ENCODE measurements around the gene PARP12. TPM values are rescaled to one million over a fixed set of nuclear protein-coding genes. Genes with fewer than 3 reads are reported as not detected.

PARP12 gene
- total and polyA plus RNA-seq, 9 donors: 15.7 to 43.5 (median 23.2) TPM

GRCh38 chr7:140017034-140017433 is 45.7 kb downstream of the PARP12 start:
- no peaks in the 10 kb centered on the region for H3K36me3 ChIP-seq
- intact Hi-C loops (cut with DNase I): no loop called here
- no peak overlapping the region for H3K27ac ChIP-seq
- no peak for DNase-seq
- no peak overlapping the region for H3K4me3 ChIP-seq
- peaks cover 1% of the 10 kb centered on the region for H3K4me1 ChIP-seq (ENCODE audit: insufficient read depth)
- TF ChIP-seq EP300 (IDR thresholded peaks at IDR 0.05) (no peak), CTCF (IDR thresholded peaks at IDR 0.05) (no peak), POLR2A (IDR thresholded peaks at IDR 0.05) (no peak)
- H3K27me3 ChIP-seq: no peaks in the 10 kb centered on the region
- no peaks in the 10 kb centered on the region for H3K9me3 ChIP-seq
- WGBS, 3 donors: 85 to 91% (median 86%) methylated on average over 7 of the region's 7 CpGs

GRCh38 chr7:140016540-140016939 is 46.2 kb downstream of the PARP12 start:
- WGBS, 3 donors: 84 to 90% (median 87%) methylated on average over 9 of the region's 9 CpGs
- Histone ChIP-seq H3K9me3 (no peaks in the 10 kb centered on the region), H3K27me3 (no peaks in the 10 kb centered on the region), H3K27ac (no peak overlapping the region), H3K4me3 (no peak overlapping the region), H3K36me3 (no peaks in the 10 kb centered on the region), H3K4me1 (ENCODE audit: insufficient read depth) (peaks cover 1% of the 10 kb centered on the region)
- TF ChIP-seq EP300 (IDR thresholded peaks at IDR 0.05): no peak
- no peak for TF ChIP-seq POLR2A (IDR thresholded peaks at IDR 0.05)
- TF ChIP-seq CTCF (IDR thresholded peaks at IDR 0.05): no peak
- DNase-seq: no peak
- intact Hi-C loops (cut with DNase I): no loop called here

GRCh38 chr7:140015471-140015970 is 47.2 kb downstream of the PARP12 start:
- TF ChIP-seq CTCF (IDR thresholded peaks at IDR 0.05): no peak
- no peak for TF ChIP-seq EP300 (IDR thresholded peaks at IDR 0.05)
- TF ChIP-seq POLR2A (IDR thresholded peaks at IDR 0.05): no peak
- no peak overlapping the region for H3K27ac ChIP-seq
- peaks cover 1% of the 10 kb centered on the region for H3K4me1 ChIP-seq (ENCODE audit: insufficient read depth)
- H3K4me3 ChIP-seq: no peak overlapping the region
- intact Hi-C loops (cut with DNase I): no loop called here
- no peak for DNase-seq
- no peaks in the 10 kb centered on the region for H3K9me3 ChIP-seq
- no peaks in the 10 kb centered on the region for H3K36me3 ChIP-seq
- H3K27me3 ChIP-seq: no peaks in the 10 kb centered on the region
- WGBS, 3 donors: 81 to 90% (median 82%) methylated on average over 11 of the region's 11 CpGs

- no peak for TF ChIP-seq CTCF (IDR thresholded peaks at IDR 0.05)
- no peak for TF ChIP-seq EP300 (IDR thresholded peaks at IDR 0.05)
- no peak for TF ChIP-seq POLR2A (IDR thresholded peaks at IDR 0.05)
- 91 to 93% (median 93%) methylated on average over 10 of the region's 10 CpGs for WGBS, 3 donors
These were observed 48.6 kb downstream of the PARP12 start for GRCh38 chr7:140014123-140014522.

More at GRCh38 chr7:140014123-140014522, 48.6 kb downstream of the PARP12 start:
- Histone ChIP-seq H3K27me3 (no peaks in the 10 kb centered on the region), H3K4me1 (ENCODE audit: insufficient read depth) (peaks cover 1% of the 10 kb centered on the region), H3K4me3 (no peak overlapping the region), H3K36me3 (no peaks in the 10 kb centered on the region), H3K9me3 (no peaks in the 10 kb centered on the region), H3K27ac (no peak overlapping the region)
- no peak for DNase-seq
- intact Hi-C loops (cut with DNase I): no loop called here

Measured in ovary (tissue), 9 donors.